ENCODE data around the gene PDAP1.
"Not testable (repeated sequence)": the region's sequence is repeated elsewhere in the genome, so short reads cannot be mapped to it uniquely, and the experiment has no call there.

Gene PDAP1

DNA sequence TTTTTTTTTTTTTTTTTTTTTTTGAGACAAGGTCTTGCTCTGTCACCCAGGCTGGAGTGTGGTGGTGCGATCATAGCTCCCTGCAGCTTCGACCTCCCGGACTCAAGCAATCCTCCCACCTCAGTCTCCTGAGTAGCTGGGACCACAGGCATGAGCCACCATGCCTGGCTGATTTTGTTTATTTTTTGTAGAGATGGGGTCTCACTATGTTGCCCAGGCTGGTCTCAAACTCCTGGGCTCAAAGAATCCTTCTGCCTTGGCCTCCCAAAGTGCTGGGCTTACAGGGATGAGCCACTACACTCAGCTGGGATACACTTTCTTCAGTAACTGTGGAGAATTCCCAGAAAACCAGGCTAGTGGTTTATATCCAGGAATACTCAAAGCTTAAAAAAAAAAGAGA, 57.8 kb downstream of the PDAP1 start:
- not testable (repeated sequence) for DNase-seq (ENCODE audit: low read depth in 2 of 2)
